D721Med (cell line): Measurements from ENCODE around the gene CHST13.

Experiments
- DNase-seq: peaks from one replicate; pipeline ENCODE4 v3.0.0; 2011; ENCODE audit warnings: low spot score; ENCODE audit not compliant: insufficient read length
- FAIRE-seq: peaks from 2 replicates; lab custom pipeline; 2011; peaks lifted over from hg19 to GRCh38; lab: Jason Lieb, UNC
- TF ChIP-seq, protein P1 (sequence below): IDR thresholded peaks from 2 replicates; pipeline ENCODE4 v1.5.1; 2012; ENCODE audit warnings: mild to moderate bottlenecking, control low read depth; ENCODE audit not compliant: insufficient read depth; ENCODE audit errors: missing control alignments

Gene CHST13

DNA sequence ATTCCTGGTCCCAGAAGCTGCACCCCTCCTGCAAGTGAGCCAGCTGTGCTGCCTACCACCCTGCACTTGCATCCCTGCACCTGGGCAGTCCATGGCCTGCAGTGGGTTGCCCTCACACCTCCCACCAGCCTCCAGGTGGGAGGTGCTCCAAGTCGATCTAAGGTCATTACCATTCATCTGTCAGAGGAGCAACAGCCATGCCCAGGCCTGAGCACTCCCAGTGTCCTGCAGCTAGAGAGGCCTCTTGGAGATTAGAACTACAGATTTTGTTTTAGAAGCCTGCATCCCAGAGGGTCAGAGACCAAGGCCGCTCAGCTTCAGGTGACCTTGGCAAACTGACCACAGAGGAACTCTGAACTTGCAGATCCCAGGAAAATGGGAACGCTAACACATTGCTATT lies 39.3 kb upstream of the CHST13 start:
- no peak for FAIRE-seq
- no peak for DNase-seq
- TF ChIP-seq, protein P1, sequence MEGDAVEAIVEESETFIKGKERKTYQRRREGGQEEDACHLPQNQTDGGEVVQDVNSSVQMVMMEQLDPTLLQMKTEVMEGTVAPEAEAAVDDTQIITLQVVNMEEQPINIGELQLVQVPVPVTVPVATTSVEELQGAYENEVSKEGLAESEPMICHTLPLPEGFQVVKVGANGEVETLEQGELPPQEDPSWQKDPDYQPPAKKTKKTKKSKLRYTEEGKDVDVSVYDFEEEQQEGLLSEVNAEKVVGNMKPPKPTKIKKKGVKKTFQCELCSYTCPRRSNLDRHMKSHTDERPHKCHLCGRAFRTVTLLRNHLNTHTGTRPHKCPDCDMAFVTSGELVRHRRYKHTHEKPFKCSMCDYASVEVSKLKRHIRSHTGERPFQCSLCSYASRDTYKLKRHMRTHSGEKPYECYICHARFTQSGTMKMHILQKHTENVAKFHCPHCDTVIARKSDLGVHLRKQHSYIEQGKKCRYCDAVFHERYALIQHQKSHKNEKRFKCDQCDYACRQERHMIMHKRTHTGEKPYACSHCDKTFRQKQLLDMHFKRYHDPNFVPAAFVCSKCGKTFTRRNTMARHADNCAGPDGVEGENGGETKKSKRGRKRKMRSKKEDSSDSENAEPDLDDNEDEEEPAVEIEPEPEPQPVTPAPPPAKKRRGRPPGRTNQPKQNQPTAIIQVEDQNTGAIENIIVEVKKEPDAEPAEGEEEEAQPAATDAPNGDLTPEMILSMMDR = no peak

DNA sequence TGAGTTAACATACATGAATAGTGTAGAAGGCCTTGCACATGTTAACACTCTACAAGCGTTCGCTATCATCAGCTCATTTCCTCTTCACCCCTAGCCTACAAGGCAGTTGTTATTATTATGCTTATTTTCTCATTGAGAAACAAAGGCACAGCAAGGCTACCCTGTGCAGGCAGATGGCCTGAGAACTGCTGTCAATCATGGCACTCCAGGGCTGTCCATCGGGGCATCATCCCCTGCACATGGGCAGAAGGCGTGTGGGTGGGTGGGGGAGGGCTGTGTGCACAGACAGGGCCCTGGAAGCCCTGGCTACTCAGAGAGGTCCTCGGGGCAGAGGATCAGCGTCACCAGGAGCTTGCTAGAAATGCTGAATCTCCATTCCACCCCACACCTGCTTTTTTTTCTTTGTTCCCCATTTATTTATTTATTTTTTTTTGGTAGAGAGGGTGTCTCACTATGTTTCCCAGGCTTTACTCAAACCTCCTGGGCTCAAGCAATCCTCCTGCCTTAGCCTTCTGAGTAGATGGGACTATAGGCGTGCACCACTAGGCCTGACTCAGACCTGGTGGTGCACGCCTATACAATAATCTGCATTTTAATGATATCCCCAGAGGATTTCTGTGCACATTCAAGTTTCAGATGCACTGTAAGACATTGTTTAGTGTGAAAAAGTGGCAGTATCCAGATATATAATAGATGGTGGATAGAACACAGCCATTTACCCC lies 38.6 kb upstream of the CHST13 start:
- DNase-seq (no peak), FAIRE-seq (no peak)
- TF ChIP-seq, protein P1 = no peak

- DNase-seq (no peak), FAIRE-seq (no peak)
- TF ChIP-seq, protein P1 = no peak
Measured at GRCh38 chr3:126485956-126486355, 38.0 kb upstream of the CHST13 start.

DNA sequence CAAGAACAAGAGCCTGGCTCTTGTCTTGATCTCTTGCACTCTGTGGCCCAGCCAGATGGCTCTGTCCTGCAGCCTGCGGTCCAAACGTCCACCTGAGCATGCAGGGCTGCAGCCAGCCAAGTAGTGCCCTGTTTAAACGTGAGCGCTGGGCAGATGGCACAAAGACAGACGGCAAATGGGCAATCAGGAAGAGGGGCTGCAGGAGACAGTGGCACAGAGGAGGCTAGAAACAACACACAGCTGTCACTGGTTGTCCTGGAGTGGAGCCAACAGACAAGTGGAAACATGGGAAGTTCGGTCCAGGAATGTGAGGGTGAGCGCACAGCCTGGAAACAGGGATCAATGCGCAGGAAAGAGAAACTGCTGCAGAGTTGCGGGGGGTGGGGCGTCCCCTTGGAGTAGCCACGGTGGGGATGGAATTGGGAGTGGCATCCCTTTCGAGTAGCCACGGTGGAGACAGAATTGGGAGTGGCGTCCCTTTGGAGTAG lies 37.6 kb upstream of the CHST13 start:
- TF ChIP-seq, protein P1 = no peak
- FAIRE-seq (no peak), DNase-seq (no peak)

DNA sequence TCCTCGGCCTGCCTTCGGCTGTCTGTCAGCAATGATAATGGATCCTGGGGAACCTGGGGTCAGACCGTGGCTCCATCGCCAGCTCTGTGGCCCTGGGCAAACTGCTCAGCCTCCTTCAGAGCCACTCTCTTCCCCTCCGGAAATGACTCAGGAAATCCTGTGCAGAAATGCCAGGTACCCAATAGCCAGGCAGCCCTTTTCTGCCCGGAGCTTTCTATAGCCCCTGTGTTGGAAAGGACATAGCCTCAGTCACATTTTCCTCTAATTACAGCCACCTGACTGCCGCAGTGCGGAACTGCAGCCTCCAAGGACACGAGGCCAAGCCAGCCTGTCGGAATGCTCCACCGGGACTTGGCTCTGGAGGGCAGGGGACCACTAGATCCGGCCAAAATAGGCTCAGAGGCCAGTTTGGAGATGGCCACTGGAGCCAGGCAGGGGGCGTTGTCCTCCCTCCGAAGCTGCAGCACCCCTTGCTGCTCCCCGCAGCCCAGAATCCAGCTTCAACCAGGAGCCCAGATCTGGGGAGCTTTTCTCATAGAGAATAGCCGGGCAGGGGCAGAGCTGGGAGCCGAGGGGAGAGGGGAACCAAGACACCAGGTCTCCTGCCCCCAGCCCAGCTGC lies 36.7 kb upstream of the CHST13 start:
- FAIRE-seq (no peak), DNase-seq (no peak)
- TF ChIP-seq, protein P1 = no peak

DNA sequence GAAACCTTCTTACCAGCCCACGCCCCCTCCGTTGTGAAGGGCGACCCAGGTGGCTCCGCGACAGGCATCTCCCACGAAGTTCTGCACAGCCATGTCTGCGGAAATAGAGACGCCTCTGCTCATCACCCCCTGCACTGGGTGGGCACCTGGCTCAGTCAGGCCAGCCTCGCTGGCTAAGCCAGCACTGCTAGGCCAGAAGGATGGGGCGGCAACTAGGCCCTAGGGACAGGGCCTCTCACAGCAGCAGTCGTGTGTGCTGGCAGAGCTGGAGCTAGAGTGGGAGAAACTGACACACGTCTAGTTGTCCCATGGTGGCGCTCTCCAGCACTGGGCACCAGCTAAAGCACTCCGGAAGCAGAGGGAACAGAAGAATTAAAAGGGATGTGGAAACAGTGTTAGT lies 35.8 kb upstream of the CHST13 start:
- FAIRE-seq = no peak
- DNase-seq = no peak
- TF ChIP-seq, protein P1 = no peak
